ENCODE results near the gene DDX20. TPM values are rescaled to one million over a fixed set of nuclear protein-coding genes. Genes with fewer than 3 reads are reported as not detected.

DDX20 gene
- total and polyA plus RNA-seq, 2 donors (not counting 3 experiments of a cell fraction or from before 2014, with no cell fraction given) = 4.1 to 15.9 TPM

GRCh38 chr1:111735858-111736544, 19.7 kb upstream of the DDX20 start:
- Histone ChIP-seq H3K9ac (replicated peaks; ENCODE audit: extremely low read depth, insufficient read depth, low read length) (no peak overlapping the region), H3K9me3 (replicated peaks; ENCODE audit: control insufficient read depth, insufficient read depth, low read length) (no peaks in the 10 kb centered on the region), H3K27ac (ENCODE audit: insufficient read depth, low read depth, low read length) (no peak overlapping the region), H3K4me1 (ENCODE audit: control insufficient read depth, extremely low read depth, insufficient read depth, low read length) (peaks cover 44% of the 10 kb centered on the region), H2AFZ (ENCODE audit: low read depth, low read length) (no peak overlapping the region), H3K9me1 (replicated peaks; ENCODE audit: control insufficient read depth, extremely low read depth, insufficient read depth, low read length) (no peaks in the 10 kb centered on the region), H3K4me3 (replicated peaks in 1 of 3; ENCODE audit: insufficient read depth in 1 of 3, low read depth in 1 of 3, low read length in 3 of 3) (no peak overlapping the region), H4K20me1 (replicated peaks; ENCODE audit: control insufficient read depth, extremely low read depth, insufficient read depth, low read length) (no peaks in the 10 kb centered on the region), H3K36me3 (ENCODE audit: control insufficient read depth in 2 of 2, extremely low read depth in 1 of 2, insufficient read depth in 2 of 2, low read length in 2 of 2) (no peaks in the 10 kb centered on the region), H3K4me2 (ENCODE audit: insufficient read depth, low read length) (no peak overlapping the region), H3K79me2 (ENCODE audit: control insufficient read depth, insufficient read depth, low read length) (no peaks in the 10 kb centered on the region), H3K27me3 (ENCODE audit: control insufficient read depth in 2 of 2, insufficient read depth in 2 of 2, low read length in 2 of 2) (peaks cover 0 to 1% of the 10 kb centered on the region in 2 experiments)
- ChIA-PET POLR2A (interaction anchor here (0.7 kb wide), 1 partner anchor 19 kb away, joined by 3 read pairs; no protein-coding TSS in a partner anchor), CTCF (interaction anchor here (0.9 to 6.2 kb wide), 5 partner anchors 9 to 228 kb away, joined by 3 to 66 read pairs (median 6); no protein-coding TSS in a partner anchor)
- BruUV-seq (replicated peaks) = no TSS peak
- intact Hi-C loops (cut with micrococcal nuclease) (loop anchor here (10.0 kb wide), 1 partner anchor 771 kb away; the partner anchor contains the start of gene LRIF1), dilution Hi-C loops (cut with MboI; ENCODE audit: extremely low pct_ligation_motif_present, low sequenced_read_pairs) (no loop called here)
- no peak for FAIRE-seq
- TF ChIP-seq, protein P1, sequence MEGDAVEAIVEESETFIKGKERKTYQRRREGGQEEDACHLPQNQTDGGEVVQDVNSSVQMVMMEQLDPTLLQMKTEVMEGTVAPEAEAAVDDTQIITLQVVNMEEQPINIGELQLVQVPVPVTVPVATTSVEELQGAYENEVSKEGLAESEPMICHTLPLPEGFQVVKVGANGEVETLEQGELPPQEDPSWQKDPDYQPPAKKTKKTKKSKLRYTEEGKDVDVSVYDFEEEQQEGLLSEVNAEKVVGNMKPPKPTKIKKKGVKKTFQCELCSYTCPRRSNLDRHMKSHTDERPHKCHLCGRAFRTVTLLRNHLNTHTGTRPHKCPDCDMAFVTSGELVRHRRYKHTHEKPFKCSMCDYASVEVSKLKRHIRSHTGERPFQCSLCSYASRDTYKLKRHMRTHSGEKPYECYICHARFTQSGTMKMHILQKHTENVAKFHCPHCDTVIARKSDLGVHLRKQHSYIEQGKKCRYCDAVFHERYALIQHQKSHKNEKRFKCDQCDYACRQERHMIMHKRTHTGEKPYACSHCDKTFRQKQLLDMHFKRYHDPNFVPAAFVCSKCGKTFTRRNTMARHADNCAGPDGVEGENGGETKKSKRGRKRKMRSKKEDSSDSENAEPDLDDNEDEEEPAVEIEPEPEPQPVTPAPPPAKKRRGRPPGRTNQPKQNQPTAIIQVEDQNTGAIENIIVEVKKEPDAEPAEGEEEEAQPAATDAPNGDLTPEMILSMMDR (IDR thresholded peaks at IDR 0.05; ENCODE audit: extremely low read depth in 1 of 2, insufficient read depth in 1 of 2, low read depth in 1 of 2, low read length in 2 of 2) = no peak
- TF ChIP-seq FOS (IDR thresholded peaks at IDR 0.05; ENCODE audit: borderline replicate concordance, insufficient read depth, low read length) = no peak
- no peak for TF ChIP-seq GATA2 (IDR thresholded peaks at IDR 0.05; ENCODE audit: insufficient read depth, insufficient read length, low read depth, low read length)
- TF ChIP-seq JUN (IDR thresholded peaks at IDR 0.05; ENCODE audit: borderline replicate concordance, insufficient read depth, insufficient read length, low read depth) = no peak
- TF ChIP-seq POLR2AphosphoS5 (IDR thresholded peaks at IDR 0.05; ENCODE audit: insufficient read depth, low read depth, low read length) = no peak
- TF ChIP-seq POLR2A (IDR thresholded peaks at IDR 0.05; ENCODE audit: low read depth, low read length) = no peak
- TF ChIP-seq, protein P2, sequence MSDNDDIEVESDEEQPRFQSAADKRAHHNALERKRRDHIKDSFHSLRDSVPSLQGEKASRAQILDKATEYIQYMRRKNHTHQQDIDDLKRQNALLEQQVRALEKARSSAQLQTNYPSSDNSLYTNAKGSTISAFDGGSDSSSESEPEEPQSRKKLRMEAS (IDR thresholded peaks at IDR 0.05; ENCODE audit: insufficient read depth, insufficient read length) = no peak
- TF ChIP-seq MYC (IDR thresholded peaks at IDR 0.05; ENCODE audit: low read depth, low read length) = no peak
- no peak for TF ChIP-seq EZH2 (IDR thresholded peaks at IDR 0.05; ENCODE audit: borderline replicate concordance, low read depth, low read length, severe bottlenecking)
- no peak for DNase-seq (ENCODE audit: low read depth, low spot score)

Data from endothelial cell of umbilical vein (primary cell).